GM10248 (cell line): Measurements from ENCODE around the gene NOTO.
A peak's percentile ranks its signal among the peaks of the same experiment; 100 is the strongest.

ENCODE experiments used
- CTCF ChIA-PET: fragments of 300-600 bp; sonication (Branson Sonifier 250); formaldehyde crosslinking; extraction: SDS; loops from one replicate; lab custom pipeline; 2021; ENCODE audit warnings: antibody characterized with exemption; lab: Yijun Ruan, JAX
- POLR2A ChIA-PET: fragments of 350-650 bp; sonication (Branson Sonifier 250); formaldehyde crosslinking; extraction: SDS; loops from one replicate; lab custom pipeline; 2020; ENCODE audit warnings: antibody characterized with exemption; lab: Yijun Ruan, JAX
- DNase-seq: peaks from one replicate; pipeline ENCODE4 v3.0.0; 2012; ENCODE audit errors: extremely low spot score
- CTCF ChIP-seq: IDR thresholded peaks from 2 replicates; pipeline ENCODE4 v1.5.1; 2012; ENCODE audit warnings: mild to moderate bottlenecking, low read depth; ENCODE audit errors: extremely low read depth, missing control alignments, control extremely low read depth

Gene NOTO

GRCh38 chr2:73257425-73258125, 55.2 kb downstream of the NOTO start:
- ChIA-PET POLR2A (no interaction called here), CTCF (interaction anchor here (3.1 kb wide), 1 partner anchor 32 kb away, joined by 14 read pairs; no protein-coding TSS in a partner anchor)
- no peak for TF ChIP-seq CTCF
- DNase-seq: no peak

GRCh38 chr2:73258186-73258912, 56.0 kb downstream of the NOTO start:
- POLR2A ChIA-PET: no interaction called here
- DNase-seq: no peak
- TF ChIP-seq CTCF: no peak
- CTCF ChIA-PET: interaction anchor here (3.1 kb wide), 1 partner anchor 32 kb away, joined by 14 read pairs; no protein-coding TSS in a partner anchor

GRCh38 chr2:73258913-73259215, 56.5 kb downstream of the NOTO start:
- CTCF ChIA-PET: interaction anchor here (3.1 kb wide), 1 partner anchor 31 kb away, joined by 14 read pairs; no protein-coding TSS in a partner anchor
- no peak for TF ChIP-seq CTCF
- DNase-seq: no peak
- POLR2A ChIA-PET: no interaction called here

GRCh38 chr2:73259276-73259675, 56.9 kb downstream of the NOTO start:
- ChIA-PET POLR2A (no interaction called here), CTCF (interaction anchor here (3.1 kb wide), 1 partner anchor 31 kb away, joined by 14 read pairs; no protein-coding TSS in a partner anchor)
- DNase-seq: no peak
- no peak for TF ChIP-seq CTCF

- TF ChIP-seq CTCF: no peak
- CTCF ChIA-PET: interaction anchor here (3.1 kb wide), 1 partner anchor 30 kb away, joined by 14 read pairs; no protein-coding TSS in a partner anchor
- POLR2A ChIA-PET: no interaction called here
- no peak for DNase-seq
These were observed 57.4 kb downstream of the NOTO start for GRCh38 chr2:73259704-73260337.

GRCh38 chr2:73260338-73260984, 58.1 kb downstream of the NOTO start:
- ChIA-PET CTCF (no interaction called here), POLR2A (no interaction called here)
- no peak for DNase-seq
- TF ChIP-seq CTCF: peak; percentile 38
